GM18507 (cell line): ENCODE measurements around the gene TNN.
"Not testable (repeated sequence)": the region's sequence is repeated elsewhere in the genome, so short reads cannot be mapped to it uniquely, and the experiment has no call there.

Source experiments
- DNase-seq: peaks from one replicate; pipeline ENCODE4 v3.0.0; 2011; ENCODE audit warnings: low read depth; ENCODE audit not compliant: insufficient read length; ENCODE audit errors: extremely low spot score
- FAIRE-seq: peaks from 2 replicates; lab custom pipeline; 2011; peaks lifted over from hg19 to GRCh38; lab: Jason Lieb, UNC

TNN gene

DNA sequence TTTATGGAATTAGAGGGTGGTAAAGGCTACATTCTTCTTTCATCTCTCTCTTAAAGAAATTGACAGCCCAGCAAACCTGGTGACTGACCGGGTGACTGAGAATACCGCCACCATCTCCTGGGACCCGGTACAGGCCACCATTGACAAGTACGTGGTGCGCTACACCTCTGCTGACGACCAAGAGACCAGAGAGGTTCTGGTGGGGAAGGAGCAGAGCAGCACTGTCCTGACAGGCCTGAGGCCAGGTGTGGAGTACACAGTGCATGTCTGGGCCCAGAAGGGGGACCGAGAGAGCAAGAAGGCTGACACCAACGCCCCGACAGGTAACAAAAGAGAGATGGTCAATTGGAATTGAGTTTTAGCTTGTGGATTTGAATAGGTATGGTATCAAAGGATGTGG, 29.7 kb downstream of the TNN start:
- FAIRE-seq (no peak), DNase-seq (no peak)

DNA sequence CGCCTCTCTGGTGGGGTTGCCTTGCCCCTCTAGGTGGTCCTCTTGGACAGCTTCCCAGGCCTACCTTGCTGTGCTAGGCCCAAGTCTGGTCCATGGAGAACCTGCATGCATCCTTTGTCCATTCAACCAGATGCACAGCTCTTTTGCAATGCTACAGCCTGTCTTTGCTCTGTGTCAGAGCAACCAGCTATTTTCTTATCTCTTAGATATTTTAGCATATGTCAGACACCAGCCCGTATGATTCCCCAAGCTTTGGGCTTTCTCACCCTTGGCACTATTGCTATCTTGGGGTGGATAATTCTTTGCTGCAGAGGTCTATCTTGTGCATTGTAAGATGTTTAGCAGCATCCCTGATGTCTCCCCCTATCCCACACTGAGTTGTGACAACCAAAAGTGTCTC, 32.3 kb downstream of the TNN start:
- no peak for FAIRE-seq
- DNase-seq = no peak

DNA sequence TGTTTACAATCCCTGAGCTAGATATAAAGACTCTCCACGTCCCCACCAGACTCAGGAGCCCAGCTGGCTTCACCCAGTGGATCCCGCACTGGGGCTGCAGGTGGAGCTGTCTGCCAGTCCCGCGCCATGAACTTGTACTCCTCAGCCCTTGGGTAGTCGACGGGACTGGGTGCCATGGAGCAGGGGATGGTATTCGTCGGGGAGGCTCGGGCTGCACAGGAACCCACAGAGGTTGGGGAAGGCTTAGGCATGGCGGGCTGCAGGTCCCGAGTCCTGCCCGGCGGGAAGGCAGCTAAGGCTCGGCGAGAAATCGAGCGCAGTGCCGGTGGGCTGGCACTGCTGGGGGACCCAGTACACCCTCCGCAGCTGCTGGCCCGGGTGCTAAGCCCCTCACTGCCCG, 34.5 kb downstream of the TNN start:
- DNase-seq, FAIRE-seq: not testable (repeated sequence)

DNA sequence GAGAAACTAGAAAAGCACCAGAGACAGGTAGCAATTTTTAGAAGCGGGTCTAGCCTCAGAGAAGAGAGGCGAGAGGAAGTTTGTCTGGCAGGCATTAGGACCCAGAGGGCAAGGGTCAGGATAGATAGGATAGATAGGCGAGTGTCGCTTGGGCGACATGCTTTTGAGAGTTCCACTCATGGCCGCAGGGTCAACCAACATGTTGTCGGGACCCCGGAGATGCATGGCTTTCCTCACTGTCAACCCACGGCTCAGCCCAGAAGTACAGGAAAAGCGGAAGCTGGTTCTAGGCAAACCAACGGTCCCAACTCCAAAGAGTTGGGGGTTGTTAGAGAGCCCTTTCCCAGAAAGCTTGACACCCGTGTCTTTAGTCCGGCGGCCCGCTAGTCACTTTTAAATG, 38.9 kb downstream of the TNN start:
- not testable (repeated sequence) for FAIRE-seq, DNase-seq

DNA sequence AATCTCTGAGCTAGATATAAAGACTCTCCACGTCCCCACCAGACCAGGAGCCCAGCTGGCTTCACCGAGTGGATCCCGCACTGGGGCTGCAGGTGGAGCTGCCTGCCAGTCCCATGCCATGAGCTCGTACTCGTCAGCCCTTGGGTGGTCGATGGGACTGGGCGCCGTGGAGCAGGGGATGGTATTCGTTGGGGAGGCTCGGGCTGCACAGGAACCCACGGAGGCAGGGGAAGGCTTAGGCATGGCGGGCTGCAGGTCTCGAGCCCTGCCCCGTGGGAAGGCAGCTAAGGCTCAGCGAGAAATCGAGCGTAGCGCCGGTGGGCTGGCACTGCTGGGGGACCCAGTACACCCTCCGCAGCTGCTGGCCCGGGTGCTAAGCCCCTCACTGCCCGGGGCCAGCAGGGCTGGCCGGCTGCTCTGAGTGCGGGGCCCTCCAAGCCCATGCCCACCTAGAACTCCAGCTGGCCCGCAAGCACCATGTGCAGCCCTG, 40.7 kb downstream of the TNN start:
- FAIRE-seq = not testable (repeated sequence)

DNA sequence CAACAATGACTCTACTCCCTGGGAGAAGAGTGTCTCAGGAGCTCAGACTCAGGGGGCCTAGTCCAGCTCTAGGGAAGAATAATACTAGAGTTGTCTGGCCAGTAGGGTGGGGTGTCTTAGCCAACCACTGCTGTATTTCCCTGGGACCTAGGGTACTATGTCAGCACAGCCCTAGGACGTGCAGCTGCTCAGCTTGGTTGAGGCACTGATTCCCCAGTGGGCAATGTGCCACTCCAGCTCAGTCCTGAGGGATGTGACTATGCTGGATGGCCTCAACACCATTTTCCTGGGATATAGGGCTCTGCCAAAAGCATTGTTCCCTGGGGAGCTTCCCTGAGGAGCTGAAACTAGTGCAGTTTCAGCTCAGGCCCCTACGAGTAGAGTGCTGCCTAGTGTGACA, 47.4 kb downstream of the TNN start:
- DNase-seq = no peak
- FAIRE-seq = no peak

More for the DNA sequence above, 40.7 kb downstream of the TNN start:
- not testable (repeated sequence) for DNase-seq

DNA sequence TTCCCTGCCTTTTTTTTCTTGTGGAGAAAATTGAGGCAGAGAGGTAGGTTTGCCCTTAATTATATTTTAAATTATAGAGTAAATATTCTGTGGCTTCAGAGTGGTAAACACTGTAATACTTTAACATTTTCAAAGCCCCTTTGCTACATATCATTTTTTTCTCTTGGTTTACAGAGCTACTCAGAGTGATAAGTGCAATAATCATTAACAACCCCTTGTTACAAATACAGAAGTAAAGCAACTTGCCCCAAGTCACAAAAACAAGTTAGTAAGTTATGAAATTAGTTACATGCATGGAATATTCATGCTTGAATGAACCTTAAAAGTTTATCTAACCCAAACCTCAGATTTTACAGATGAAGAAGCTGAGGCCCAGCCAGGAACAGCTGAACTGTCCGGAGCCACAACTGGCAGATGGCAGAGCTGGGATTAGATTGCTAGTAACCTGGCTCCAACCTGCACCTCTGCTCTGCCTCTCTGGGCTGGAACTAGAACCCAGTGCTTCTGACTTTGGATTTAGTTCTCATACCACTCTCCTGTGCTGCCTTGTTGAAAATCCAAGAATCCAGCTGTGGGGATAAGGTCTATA, 48.7 kb downstream of the TNN start:
- DNase-seq (no peak), FAIRE-seq (peak; percentile 66)

DNA sequence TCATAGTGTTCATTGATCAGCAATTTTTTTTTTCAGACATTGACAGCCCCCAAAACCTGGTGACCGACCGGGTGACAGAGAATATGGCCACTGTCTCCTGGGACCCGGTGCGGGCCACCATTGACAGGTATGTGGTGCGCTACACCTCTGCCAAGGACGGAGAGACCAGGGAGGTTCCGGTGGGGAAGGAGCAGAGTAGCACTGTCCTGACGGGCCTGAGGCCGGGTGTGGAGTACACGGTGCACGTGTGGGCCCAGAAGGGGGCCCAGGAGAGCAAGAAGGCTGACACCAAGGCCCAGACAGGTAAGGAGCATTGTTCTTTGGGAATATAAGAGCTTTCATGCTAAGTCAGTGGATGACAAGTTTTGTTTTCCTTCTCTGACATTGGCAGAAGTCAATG, 49.3 kb downstream of the TNN start:
- FAIRE-seq (peak; percentile 57), DNase-seq (no peak)

DNA sequence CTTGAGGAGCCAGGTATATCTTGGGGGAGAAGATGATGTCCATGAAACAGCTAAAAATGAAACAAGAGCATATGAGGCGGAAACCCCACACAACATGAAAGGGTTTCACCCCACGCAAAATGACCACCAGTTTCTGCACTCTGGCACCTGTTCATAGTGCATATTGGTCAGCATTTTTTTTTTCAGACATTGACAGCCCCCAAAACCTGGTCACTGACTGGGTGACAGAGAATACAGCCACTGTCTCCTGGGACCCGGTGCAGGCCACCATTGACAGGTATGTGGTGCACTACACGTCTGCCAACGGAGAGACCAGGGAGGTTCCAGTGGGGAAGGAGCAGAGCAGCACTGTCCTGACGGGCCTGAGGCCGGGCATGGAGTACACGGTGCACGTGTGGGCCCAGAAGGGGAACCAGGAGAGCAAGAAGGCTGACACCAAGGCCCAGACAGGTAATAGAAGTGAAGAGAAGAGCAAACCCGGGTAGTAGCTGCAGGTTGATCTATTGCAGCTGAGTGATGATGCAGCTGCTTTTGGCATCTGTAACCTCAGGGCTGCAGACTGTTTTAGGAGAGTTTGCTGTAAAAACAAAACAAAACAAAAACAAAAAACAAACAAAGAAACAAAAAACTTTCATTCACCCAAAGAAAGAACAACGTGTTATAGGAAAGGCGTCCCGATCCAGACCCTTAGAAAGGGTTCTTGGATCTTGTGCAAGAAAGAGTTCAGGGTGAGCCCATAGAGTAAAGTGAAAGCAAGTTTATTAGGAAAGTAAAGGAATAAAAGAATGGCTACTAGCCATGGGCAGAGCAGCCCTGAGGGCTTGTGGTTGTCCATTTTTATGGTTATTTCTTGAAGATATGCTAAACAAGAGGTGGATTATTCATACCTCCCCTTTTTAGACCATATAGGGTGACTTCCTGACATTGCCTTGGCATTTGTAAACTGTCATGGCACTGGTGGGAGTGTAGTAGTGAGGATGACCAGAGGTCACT, 51.0 kb downstream of the TNN start:
- FAIRE-seq (peak; percentile 77), DNase-seq (no peak)

DNA sequence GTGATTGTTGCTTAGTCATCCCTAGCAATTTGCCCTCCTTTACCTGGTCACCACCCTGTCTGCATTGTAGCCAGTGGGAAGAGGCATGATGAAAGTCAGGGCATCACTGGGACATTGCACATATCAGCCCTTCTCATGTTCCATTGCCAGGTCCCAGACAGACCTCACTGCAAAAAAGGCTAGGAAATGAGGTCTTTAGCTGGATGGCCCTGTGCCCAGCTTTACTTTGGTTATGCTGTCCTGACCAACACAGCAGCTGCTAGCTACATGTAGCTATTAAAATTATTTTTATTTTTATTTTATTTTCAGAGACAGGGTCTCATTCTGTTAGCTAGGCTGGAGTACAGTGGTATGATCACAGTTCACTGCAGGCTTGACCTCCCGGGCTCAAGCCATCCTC, 52.9 kb downstream of the TNN start:
- FAIRE-seq (no peak), DNase-seq (no peak)

DNA sequence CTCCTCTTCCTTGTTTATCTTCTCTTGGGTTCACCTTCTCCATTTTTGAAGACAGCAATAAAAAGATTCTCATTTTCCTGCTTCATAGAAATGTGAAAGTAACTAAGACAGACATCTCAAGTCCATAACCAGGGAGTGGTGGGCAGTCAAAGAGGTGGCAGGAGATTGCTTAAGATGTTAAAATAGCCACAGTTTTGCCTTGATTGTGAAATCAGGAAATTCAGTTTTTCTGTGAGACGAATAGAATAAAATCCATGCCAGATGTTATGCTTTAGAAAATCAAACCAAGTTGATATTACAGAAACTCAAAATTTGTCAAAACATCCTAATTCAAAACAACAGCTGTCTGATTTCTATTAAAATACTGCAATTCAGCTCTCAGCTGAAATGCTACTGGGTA, 57.2 kb downstream of the TNN start:
- DNase-seq = no peak
- FAIRE-seq = no peak

DNA sequence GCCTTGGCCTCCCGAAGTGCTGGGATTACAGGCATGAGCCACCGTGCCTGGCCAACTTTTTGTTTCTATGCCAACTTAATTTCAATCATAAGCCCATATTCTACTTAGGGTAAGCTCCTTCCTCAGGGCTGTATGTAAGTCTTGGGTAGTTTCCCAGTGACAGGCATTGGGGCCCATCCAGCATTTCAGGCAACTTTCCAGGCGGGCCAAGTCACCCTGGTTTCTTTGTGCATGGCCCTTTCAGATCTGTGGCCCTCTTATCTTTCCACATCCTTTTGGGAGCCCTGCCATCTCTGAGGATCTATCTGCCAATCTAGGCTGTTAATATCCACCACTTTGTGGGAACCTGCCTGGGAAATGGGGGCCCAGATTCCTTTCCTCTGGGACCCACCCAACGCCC, 58.7 kb downstream of the TNN start:
- FAIRE-seq = no peak

DNA sequence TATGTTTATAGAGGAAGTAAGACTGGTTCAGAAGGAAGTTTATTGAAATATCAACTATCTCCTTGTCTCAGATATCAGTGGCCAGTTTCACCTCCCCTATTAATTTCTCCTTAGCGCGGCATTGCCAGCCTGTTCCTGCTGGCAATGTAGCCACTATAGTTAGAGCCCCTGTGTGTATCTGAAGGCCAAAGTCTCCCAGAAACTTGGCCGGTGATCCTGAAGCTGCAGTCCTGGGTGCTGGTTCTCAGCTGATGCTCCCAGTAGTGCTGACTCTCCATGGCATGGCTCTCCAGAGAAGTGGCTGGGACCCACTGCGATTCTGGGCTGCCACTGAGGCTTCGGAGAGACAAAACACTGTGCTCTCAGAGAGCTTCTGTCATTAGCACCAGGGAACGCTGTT, 59.9 kb downstream of the TNN start:
- DNase-seq (no peak), FAIRE-seq (no peak)

More for the DNA sequence above, 58.7 kb downstream of the TNN start:
- no peak for DNase-seq

DNA sequence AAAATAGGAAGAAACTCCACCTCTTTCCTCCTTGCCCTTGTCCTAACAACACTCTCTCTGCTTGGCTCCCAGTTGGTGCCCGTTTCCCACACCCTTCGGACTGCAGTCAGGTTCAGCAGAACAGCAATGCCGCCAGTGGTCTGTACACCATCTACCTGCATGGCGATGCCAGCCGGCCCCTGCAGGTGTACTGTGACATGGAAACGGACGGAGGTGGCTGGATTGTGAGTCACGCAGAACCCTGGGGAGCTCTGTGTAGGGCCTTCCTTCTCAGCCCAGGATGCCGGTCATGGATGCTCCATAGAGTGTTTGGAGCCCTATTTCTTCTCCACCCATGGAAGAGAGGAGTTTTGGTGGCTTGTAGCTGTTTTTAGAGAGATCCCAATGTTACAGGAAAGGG, 60.9 kb downstream of the TNN start:
- no peak for FAIRE-seq
- no peak for DNase-seq

DNA sequence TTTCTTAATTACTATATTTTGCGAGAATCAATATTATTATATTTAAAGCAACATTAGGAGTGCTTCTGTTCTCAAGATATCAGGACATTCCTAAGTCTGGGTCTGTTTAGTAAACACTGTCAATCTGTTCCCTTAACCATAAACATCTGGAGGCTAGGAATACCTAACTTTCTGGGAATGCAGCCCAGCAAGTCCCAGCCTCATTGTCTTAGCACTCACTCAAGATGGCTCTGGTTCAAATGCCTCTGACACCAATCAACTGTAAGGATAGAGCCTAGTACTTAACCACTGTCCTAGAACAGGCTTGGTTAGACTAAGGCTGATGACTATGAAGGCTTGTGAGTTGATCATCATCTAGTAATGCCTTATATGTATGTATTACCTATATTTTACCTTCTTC, 61.5 kb downstream of the TNN start:
- DNase-seq = no peak
- no peak for FAIRE-seq

DNA sequence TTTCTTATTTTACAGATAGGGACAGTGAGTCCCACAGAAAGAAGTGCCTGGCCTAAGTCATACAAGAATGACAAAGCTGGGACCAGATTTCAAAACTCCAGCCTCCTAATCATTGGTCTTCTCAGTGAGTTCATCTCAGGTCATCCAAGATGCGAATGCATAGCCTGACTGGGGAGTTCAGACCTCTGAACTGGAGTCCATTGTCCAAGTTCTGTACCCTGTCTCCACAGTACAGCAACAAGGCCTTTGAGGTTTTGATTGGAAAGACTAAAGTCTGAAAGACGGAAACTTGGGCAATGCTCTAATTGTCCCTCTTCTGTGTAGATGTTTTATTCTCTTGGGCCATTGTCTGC, 62.0 kb downstream of the TNN start:
- FAIRE-seq = no peak
- DNase-seq = no peak

DNA sequence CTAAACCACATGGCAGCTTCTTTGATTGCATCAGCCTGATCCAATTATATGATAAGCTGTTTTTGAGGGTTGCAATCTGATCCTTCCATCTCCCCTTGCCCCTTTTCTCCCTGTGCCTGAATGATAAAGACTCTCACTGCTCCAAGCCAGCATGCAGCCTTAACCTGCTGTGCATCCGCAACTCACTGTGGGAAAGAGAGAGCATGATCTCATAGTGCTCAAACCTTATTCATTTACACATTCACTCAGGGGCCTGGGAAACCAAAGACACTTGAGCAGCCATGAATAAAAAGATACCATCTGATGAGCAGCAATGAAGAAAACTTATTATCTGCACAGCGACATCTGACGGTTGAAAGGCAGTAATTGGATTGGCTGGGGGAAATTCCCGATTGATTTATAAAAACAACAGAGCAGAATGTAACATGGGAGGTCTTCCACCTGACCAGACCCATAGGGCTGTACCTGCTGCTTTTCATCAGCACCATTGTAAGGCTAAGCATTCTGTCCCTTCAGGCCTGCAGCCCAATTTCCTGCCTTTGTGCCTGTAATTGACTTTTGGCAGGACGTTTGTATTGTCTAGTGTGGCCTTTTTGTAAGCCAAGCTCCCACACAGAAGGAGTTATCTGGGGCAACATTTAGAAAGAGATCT, 62.5 kb downstream of the TNN start:
- DNase-seq (no peak), FAIRE-seq (no peak)

DNA sequence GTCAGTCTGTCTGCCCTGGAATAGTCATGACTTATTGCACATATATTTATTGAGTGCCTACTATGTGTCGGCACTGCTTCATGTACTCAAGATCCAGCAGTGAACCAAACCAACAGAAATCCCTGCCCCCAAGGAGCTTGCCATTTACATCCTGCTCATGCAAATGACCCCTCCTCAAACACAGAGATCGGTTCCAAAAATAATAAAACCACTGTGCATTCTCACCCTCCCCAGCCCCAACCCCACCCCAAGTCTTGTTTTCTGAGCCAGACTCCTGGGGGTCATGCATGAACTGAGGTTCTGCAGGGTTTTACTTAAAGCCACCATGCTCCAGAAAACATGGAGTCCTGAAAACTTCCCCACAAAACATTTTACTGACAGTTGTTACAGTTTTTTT, 63.0 kb downstream of the TNN start:
- no peak for DNase-seq
- FAIRE-seq = no peak

DNA sequence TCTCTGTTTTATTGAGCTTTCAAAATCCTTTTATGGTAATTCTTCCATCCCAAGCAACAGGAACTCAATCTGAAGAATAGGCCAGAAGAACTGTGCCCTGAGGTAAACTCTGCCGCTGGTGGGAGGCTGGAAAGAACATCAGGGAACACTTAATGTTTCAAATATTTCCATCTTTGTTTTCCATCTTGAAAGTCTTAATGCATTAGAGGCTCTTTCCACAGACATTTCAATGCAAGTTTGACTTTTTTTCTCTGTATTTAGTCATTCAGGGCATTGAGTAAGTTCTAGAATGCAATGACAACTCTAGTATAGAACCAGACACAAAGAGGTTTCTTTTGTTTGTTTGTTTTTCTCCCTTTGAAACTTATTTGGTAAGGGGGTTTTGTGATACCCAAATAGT, 63.5 kb downstream of the TNN start:
- DNase-seq (no peak), FAIRE-seq (no peak)

DNA sequence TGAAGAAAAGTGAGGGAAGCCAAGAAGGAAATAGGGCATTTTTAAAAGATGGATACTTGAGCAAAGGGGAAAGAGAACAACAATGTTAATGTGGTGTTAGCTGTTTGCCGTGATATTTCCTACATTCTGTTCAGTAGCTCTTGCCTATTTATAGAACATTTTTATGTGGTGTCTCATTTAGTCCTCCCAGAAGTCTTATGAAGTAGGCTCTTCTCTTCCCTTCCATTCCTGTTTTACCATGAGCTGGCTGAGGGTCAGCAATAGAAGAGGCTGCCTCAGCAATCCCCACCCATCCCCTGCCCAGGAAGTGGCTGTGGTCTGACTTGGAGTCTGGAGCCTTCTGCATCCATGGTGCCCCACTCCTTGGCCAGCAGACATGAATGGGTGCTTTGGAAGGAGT, 64.8 kb downstream of the TNN start:
- DNase-seq (no peak), FAIRE-seq (no peak)
